D721Med (cell line): ENCODE data around the gene LYPD4.

Experiments used
- DNase-seq: peaks from one replicate; pipeline ENCODE4 v3.0.0; 2011; ENCODE audit warnings: low spot score; ENCODE audit not compliant: insufficient read length
- FAIRE-seq: peaks from 2 replicates; lab custom pipeline; 2011; peaks lifted over from hg19 to GRCh38; lab: Jason Lieb, UNC
- TF ChIP-seq, protein P1 (sequence below): IDR thresholded peaks from 2 replicates; pipeline ENCODE4 v1.5.1; 2012; ENCODE audit warnings: mild to moderate bottlenecking, control low read depth; ENCODE audit not compliant: insufficient read depth; ENCODE audit errors: missing control alignments

Gene LYPD4

DNA sequence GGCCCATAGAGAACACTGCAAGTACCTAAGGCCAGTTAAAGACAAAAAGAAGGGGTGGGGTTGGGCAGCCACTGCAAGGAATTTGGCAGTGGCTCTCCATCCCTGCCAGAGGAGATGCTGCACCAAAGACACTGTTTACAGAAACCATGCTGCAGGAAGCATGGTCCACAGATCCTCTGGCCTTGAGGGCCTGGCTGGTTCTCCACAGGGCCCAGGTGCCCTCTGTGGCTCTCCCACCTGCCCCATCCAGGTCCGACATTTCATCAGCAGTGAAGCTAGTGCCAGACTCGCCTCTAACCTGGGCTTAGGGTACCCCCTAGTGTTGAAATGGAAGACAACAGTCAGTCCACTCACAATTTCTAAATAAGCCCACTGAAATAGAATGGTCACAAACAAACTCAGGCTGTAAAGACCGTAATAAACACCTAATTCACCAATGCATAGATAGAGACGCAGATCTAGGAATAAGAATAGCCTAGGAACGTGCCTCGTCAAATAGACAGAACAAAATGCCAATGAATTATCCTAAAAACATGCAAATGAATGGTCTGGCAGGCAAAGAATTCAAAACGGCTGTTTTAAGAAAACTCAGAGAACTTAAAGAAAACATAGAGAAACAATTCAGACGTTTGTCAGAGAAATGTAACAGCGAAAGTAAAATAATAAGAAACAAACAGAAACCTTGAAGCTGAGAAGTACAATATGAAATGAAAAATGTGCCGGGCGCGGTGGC is 23.3 kb downstream of the LYPD4 start:
- TF ChIP-seq, protein P1, sequence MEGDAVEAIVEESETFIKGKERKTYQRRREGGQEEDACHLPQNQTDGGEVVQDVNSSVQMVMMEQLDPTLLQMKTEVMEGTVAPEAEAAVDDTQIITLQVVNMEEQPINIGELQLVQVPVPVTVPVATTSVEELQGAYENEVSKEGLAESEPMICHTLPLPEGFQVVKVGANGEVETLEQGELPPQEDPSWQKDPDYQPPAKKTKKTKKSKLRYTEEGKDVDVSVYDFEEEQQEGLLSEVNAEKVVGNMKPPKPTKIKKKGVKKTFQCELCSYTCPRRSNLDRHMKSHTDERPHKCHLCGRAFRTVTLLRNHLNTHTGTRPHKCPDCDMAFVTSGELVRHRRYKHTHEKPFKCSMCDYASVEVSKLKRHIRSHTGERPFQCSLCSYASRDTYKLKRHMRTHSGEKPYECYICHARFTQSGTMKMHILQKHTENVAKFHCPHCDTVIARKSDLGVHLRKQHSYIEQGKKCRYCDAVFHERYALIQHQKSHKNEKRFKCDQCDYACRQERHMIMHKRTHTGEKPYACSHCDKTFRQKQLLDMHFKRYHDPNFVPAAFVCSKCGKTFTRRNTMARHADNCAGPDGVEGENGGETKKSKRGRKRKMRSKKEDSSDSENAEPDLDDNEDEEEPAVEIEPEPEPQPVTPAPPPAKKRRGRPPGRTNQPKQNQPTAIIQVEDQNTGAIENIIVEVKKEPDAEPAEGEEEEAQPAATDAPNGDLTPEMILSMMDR, result peak; percentile 57
- FAIRE-seq (no peak), DNase-seq (peak; percentile 50)

DNA sequence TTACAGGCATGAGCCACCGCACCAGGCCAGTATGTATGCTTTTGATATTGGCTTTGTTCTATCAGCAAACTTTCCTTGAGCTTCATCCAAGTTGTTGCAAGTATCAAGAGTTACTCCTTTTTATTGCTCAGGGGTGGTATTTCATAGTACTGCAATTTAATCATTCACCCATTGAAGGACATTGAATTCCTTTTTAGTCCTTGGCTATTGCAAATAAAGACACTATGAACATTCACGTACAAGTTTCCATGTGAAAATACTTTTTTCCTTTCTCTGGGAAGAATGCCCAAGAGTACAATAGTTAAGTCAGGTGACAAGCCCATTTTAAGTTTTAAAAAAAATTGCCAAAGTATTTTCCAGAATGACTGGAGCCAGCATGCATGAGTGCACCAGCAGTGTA is 27.7 kb downstream of the LYPD4 start:
- TF ChIP-seq, protein P1, result no peak
- FAIRE-seq, result no peak

GRCh38 chr19:41815301-41815700 is 29.2 kb downstream of the LYPD4 start:
- DNase-seq (no peak), FAIRE-seq (no peak)
- TF ChIP-seq, protein P1, result no peak

More for the DNA sequence above, 27.7 kb downstream of the LYPD4 start:
- DNase-seq, result no peak

DNA sequence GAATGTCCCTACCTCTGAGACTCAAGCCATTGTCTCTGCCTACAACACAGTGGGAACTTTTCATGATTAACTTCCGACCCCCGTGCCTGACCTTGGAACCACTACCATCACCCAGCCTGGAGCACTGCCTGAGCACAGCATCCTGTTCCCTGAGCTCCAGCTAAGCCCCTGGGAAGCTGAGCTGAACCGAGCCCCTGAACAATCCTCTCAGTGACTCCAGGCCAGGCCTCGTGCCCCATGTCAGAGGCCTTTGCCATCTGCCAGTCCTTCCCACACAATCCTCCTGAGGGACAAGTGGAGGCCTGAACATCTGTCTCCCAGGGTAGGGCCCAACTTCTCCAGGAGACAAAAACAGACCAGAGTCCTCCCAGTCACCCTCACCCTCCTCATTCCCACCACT is 30.6 kb downstream of the LYPD4 start:
- no peak for FAIRE-seq
- TF ChIP-seq, protein P1, result no peak
- DNase-seq, result no peak

DNA sequence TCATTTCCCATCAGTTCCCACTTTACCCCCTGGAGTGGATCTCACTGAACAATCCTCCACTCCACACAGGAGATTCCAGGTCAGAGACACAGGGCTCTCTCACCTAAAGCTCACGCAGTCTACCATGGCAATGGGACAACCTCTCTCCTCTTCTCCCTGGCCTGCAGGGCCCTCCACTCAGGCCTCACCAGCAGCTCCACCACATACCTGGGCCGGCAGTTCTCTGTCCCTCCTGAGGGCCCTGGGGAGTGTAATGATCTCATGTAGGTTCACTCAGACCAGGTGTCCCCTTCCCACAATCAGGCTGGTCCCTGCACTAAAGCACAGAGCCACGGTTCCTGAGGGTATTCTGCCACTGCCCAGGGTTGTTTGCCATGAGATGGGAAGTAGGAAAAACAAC is 32.5 kb downstream of the LYPD4 start:
- no peak for FAIRE-seq
- no peak for DNase-seq
- TF ChIP-seq, protein P1, result no peak

GRCh38 chr19:41811036-41811435 is 33.4 kb downstream of the LYPD4 start:
- no peak for FAIRE-seq
- TF ChIP-seq, protein P1, result no peak
- DNase-seq, result no peak

DNA sequence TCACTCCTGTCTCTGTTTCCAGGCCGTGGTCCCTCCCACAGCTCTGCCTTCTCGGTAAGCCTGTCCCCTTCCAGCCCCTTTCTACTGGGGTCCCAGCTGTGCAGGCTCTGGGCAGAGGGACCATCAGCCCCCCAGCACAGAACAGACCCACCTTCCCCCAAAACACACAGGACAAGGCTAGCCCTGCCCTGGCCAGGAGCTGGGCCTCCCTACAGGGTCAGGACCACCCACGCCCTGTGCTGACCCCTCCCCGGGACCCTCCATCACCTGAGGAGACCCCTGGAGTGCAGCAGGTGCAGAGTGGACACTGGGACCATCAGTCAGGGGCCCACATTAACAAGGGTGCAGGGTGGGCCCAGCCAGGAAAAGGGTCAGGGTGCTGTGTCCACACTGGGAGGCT is 34.2 kb downstream of the LYPD4 start:
- DNase-seq (no peak), FAIRE-seq (no peak)
- TF ChIP-seq, protein P1, result no peak
